Activated B cell treated with CpG ODN at 0.5 μM for 24 hours (primary cell): ENCODE results near the gene JTB. TPM values are rescaled to one million over a fixed set of nuclear protein-coding genes. Genes with fewer than 3 reads are reported as not detected.
"Not testable (repeated sequence)": the region's sequence is repeated elsewhere in the genome, so short reads cannot be mapped to it uniquely, and the experiment has no call there.

Source experiments
- ATAC-seq: fragments of 200-7000 bp; cut with Tn5 transposase; one replicate; pipeline ENCODE4 v1.10.0; 2021; ENCODE audit warnings: low read depth, mild to moderate bottlenecking, moderate library complexity
- CTCF ChIA-PET: fragments of 350-600 bp; sonication (Branson Sonifier 250); formaldehyde crosslinking; loops from one replicate; lab custom pipeline; 2021; ENCODE audit warnings: antibody characterized with exemption; lab: Charles Lee
- POLR2A ChIA-PET: fragments of 350-600 bp; sonication (Branson Sonifier 250); formaldehyde crosslinking; loops from one replicate; lab custom pipeline; 2021; ENCODE audit warnings: antibody characterized with exemption; lab: Charles Lee
- DNase-seq: peaks from one replicate; pipeline ENCODE4 v3.0.0; 2022
- H3K27ac Mint-ChIP-seq: one replicate; pipeline ENCODE4 v1.8.0; 2020; ENCODE audit warnings: mixed read lengths
- H3K27me3 Mint-ChIP-seq: one replicate; pipeline ENCODE4 v1.8.0; 2021; ENCODE audit warnings: mixed read lengths
- H3K36me3 Mint-ChIP-seq: one replicate; pipeline ENCODE4 v1.8.0; 2021; ENCODE audit warnings: low read depth, mixed read lengths
- H3K4me1 Mint-ChIP-seq: one replicate; pipeline ENCODE4 v1.8.0; 2021; ENCODE audit warnings: mixed read lengths
- H3K4me3 Mint-ChIP-seq: one replicate; pipeline ENCODE4 v1.8.0; 2020; ENCODE audit warnings: mild to moderate bottlenecking, mixed read lengths
- H3K9me3 Mint-ChIP-seq: one replicate; pipeline ENCODE4 v1.8.0; 2020; ENCODE audit warnings: mixed read lengths
- CTCF ChIP-seq: fragments of 200-600 bp; IDR thresholded peaks from one replicate; pipeline ENCODE4 v1.8.0; 2022; ENCODE audit warnings: antibody characterized with exemption, mild to moderate bottlenecking
- intact Hi-C: fragments of 100-400 bp; cut with micrococcal nuclease; formaldehyde crosslinking; loops from one replicate; pipeline ENCODE4 v1.15.1; 2024
- total RNA-seq: library from RNA; stranded (reverse); gene quantifications from 2 replicates; pipeline ENCODE4 v1.2.3, GENCODE V29; 2022

JTB gene
- 137 and 147 TPM in 2 replicates for total RNA-seq

- Mint-ChIP-seq H3K4me1 (peaks cover 32% of the 10 kb centered on the region), H3K4me3 (peak within 1 kb of the TSS; percentile 98), H3K27me3 (no peaks in the 10 kb centered on the region), H3K9me3 (no peaks in the 10 kb centered on the region), H3K36me3 (peaks cover 47% of the 10 kb centered on the region), H3K27ac (peak within 1 kb of the TSS; percentile 97)
- intact Hi-C loops = loop anchor here (1.0 to 2.0 kb wide), 5 partner anchors 8 to 55 kb away; partner anchors contain the start of genes CREB3L4, CRTC2, GATAD2B and RPS27
- POLR2A ChIA-PET = interaction anchor here (0.5 to 8.0 kb wide), 21 partner anchors 9 to 442 kb away, joined by 3 to 230 read pairs (median 4); partner anchors contain the start of genes CREB3L4, CRTC2, DENND4B and GATAD2B
- TF ChIP-seq CTCF = no peak
- DNase-seq (peak; percentile 72), ATAC-seq (peak; percentile 97)
- CTCF ChIA-PET = interaction anchor here (1.2 to 2.9 kb wide), 5 partner anchors 9 to 156 kb away, joined by 4 to 15 read pairs (median 8); partner anchors contain the start of genes CREB3L4, CRTC2, DENND4B and RAB13
Measured at GRCh38 chr1:153977250-153978240, at the start of gene JTB. TSS of gene JTB (minus strand) at chr1:153977674. CDS start at chr1:153977252, 422 bp downstream.

- Mint-ChIP-seq H3K27me3 (no peaks in the 10 kb centered on the region), H3K4me3 (no peak overlapping the region), H3K27ac (no peak overlapping the region), H3K4me1 (no peaks in the 10 kb centered on the region), H3K36me3 (no peaks in the 10 kb centered on the region), H3K9me3 (no peaks in the 10 kb centered on the region)
- no peak for TF ChIP-seq CTCF
- intact Hi-C loops = no loop called here
- POLR2A ChIA-PET = interaction anchor here (1.0 kb wide), 1 partner anchor 29 kb away, joined by 3 read pairs; the partner anchor contains the start of gene RPS27
- DNase-seq (no peak), ATAC-seq (no peak)
- CTCF ChIA-PET = no interaction called here
Measured at GRCh38 chr1:154019940-154020339, 42.5 kb upstream of the JTB start.

GRCh38 chr1:154019269-154019668, 41.8 kb upstream of the JTB start:
- no peak for TF ChIP-seq CTCF
- POLR2A ChIA-PET = interaction anchor here (1.0 kb wide), 1 partner anchor 29 kb away, joined by 3 read pairs; the partner anchor contains the start of gene RPS27
- Mint-ChIP-seq H3K9me3 (no peaks in the 10 kb centered on the region), H3K27ac (no peak overlapping the region), H3K27me3 (no peaks in the 10 kb centered on the region), H3K36me3 (no peaks in the 10 kb centered on the region), H3K4me3 (no peak overlapping the region), H3K4me1 (no peaks in the 10 kb centered on the region)
- intact Hi-C loops = no loop called here
- ATAC-seq = no peak
- CTCF ChIA-PET = no interaction called here
- no peak for DNase-seq

- Mint-ChIP-seq H3K27me3 (no peaks in the 10 kb centered on the region), H3K4me1 (no peaks in the 10 kb centered on the region), H3K36me3 (peaks cover 4% of the 10 kb centered on the region), H3K27ac (no peak overlapping the region), H3K9me3 (no peaks in the 10 kb centered on the region), H3K4me3 (no peak overlapping the region)
- ChIA-PET POLR2A (no interaction called here), CTCF (no interaction called here)
- no peak for DNase-seq
- intact Hi-C loops = no loop called here
- TF ChIP-seq CTCF = no peak
- no peak for ATAC-seq
Measured at GRCh38 chr1:154014154-154014907, 36.9 kb upstream of the JTB start.

GRCh38 chr1:154012543-154012942, 35.1 kb upstream of the JTB start:
- POLR2A ChIA-PET, H3K4me1 Mint-ChIP-seq, H3K9me3 Mint-ChIP-seq, CTCF ChIA-PET, H3K4me3 Mint-ChIP-seq, DNase-seq, H3K27ac Mint-ChIP-seq, H3K27me3 Mint-ChIP-seq, ATAC-seq, intact Hi-C loops, H3K36me3 Mint-ChIP-seq: not testable (repeated sequence)
